Measurements from ENCODE around the gene EFCAB6.

EFCAB6 gene

DNA sequence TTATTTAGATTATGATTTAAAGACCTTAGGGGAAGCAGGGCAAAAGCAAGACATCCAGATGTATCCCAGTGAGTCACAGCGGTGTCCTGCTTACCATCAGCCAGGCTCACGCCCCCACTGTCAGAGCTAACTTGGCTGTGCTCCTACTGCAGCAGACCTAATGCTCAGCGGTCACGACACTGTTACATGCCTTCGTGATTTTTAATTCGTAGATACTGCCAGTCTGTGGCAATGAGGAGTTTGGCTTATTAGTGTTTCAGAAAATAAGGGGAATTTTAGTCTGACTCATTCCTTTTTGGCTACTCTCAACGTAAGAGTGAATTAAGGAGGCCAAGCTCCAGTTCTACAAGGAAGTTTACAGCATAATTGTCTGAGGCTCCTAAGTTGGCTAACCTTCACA is 22.7 kb downstream of the EFCAB6 start:
- no peak overlapping the region for H3K9ac ChIP-seq (ENCODE audit: low read depth, low read length)
- H3K4me2 ChIP-seq (ENCODE audit: low read length) = no peak overlapping the region
- H3K4me1 ChIP-seq (ENCODE audit: control insufficient read depth, insufficient read depth, low read length) = peaks cover 11% of the 10 kb centered on the region
- H3K9me3 ChIP-seq (replicated peaks; ENCODE audit: low read length) = no peaks in the 10 kb centered on the region
- H3K4me3 ChIP-seq (ENCODE audit: low read length) = no peak overlapping the region
- H3K27me3 ChIP-seq (ENCODE audit: control insufficient read depth, insufficient read depth, low read length) = peaks cover 3% of the 10 kb centered on the region
- no peaks in the 10 kb centered on the region for H3K36me3 ChIP-seq (ENCODE audit: insufficient read depth, low read length)

DNA sequence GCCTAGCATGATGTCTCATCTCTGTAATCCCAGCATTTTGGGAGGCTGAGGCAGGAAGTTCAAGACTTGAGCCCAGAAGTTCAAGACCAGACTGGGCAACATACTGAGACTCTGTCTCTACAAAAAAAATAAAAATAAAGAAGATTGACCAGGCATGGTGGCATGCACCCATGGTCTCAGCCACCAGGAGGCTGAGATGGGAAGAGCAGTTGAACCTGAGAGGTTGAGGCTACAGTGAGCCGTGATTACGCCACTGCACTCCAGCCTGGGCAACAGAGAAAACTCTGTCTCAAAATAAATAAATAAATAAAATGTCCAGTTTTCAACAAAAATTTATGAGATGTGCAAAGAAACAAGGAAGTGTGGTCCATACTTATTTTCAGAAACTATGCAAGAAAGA is 28.3 kb downstream of the EFCAB6 start:
- Histone ChIP-seq H3K9ac (ENCODE audit: low read depth, low read length) (no peak overlapping the region), H3K9me3 (replicated peaks; ENCODE audit: low read length) (no peaks in the 10 kb centered on the region), H3K27me3 (ENCODE audit: control insufficient read depth, insufficient read depth, low read length) (no peaks in the 10 kb centered on the region), H3K4me3 (ENCODE audit: low read length) (no peak overlapping the region), H3K36me3 (ENCODE audit: insufficient read depth, low read length) (no peaks in the 10 kb centered on the region), H3K4me1 (ENCODE audit: control insufficient read depth, insufficient read depth, low read length) (no peaks in the 10 kb centered on the region), H3K4me2 (ENCODE audit: low read length) (no peak overlapping the region)

DNA sequence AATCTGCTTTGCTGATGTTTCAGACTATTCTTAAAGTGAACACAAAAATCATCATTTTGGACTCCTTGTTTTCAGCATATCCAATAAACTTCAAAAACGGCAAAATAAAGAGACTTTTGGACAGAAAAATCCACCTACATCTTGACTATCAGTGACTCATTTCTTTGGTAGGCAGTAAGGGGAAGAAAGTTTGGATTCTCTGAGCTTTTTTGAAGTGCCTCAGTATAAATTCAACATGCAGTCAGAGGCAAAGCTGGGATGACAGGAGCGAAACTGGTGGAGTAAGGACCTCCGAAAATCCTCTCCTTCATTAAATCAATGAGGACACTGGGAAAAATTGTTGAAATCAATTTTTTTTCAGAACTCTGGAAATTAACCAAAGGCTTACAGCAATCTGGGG is 29.7 kb downstream of the EFCAB6 start:
- Histone ChIP-seq H3K9ac (ENCODE audit: low read depth, low read length) (no peak overlapping the region), H3K4me2 (ENCODE audit: low read length) (no peak overlapping the region), H3K4me3 (ENCODE audit: low read length) (no peak overlapping the region), H3K36me3 (ENCODE audit: insufficient read depth, low read length) (no peaks in the 10 kb centered on the region), H3K4me1 (ENCODE audit: control insufficient read depth, insufficient read depth, low read length) (no peaks in the 10 kb centered on the region), H3K27me3 (ENCODE audit: control insufficient read depth, insufficient read depth, low read length) (no peaks in the 10 kb centered on the region), H3K9me3 (replicated peaks; ENCODE audit: low read length) (no peaks in the 10 kb centered on the region)

DNA sequence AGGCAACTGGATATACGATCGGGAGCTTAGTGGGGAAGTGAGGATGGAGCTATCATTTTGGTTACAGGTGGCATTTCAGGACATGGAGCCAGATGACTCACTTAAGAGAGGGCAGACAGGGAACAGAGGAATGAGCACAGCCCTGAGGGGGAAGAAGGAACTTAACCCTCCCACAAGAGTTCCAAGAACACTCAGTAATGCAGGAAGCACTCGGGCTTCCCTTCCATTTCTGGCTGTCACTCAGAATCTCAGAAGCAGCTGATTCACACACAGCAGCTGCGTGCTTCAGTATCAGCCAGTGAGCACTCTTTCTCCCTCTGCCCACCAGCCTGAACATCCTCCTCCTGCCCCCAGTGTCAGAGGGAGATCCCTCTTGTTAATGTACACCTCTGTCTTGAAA is 34.8 kb downstream of the EFCAB6 start:
- Histone ChIP-seq H3K4me3 (ENCODE audit: low read length) (peak overlapping the region; percentile 23), H3K36me3 (ENCODE audit: insufficient read depth, low read length) (no peaks in the 10 kb centered on the region), H3K4me2 (ENCODE audit: low read length) (peak overlapping the region; percentile 53), H3K9me3 (replicated peaks; ENCODE audit: low read length) (no peaks in the 10 kb centered on the region), H3K9ac (ENCODE audit: low read depth, low read length) (no peak overlapping the region), H3K4me1 (ENCODE audit: control insufficient read depth, insufficient read depth, low read length) (no peaks in the 10 kb centered on the region), H3K27me3 (ENCODE audit: control insufficient read depth, insufficient read depth, low read length) (no peaks in the 10 kb centered on the region)

DNA sequence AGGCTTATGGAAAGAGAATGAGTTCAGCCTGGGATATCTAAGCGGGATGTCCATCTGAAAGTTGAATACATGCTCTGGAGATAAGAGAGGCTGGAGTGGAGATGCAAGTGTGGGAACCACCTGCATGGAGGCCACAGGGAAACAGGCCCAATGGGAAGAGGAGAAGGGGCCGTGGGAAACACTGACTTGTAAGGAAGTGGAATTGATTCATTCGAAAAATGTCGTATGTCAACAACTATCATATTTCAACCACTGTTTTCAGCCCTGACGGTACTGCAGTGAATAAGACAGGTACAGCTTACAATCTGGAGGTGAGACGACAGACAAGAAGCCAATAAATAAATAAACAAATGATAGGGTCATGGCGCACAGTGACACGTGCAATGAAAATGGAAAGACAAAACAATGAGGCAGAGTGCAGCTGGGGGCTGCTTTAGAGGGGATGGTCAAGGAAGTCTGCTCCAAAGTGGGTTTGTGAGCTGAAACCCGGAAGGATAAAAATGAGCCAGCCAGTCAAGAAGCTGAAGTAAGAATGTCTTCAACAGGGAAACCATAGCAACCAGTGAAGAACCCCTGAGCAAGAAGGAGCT is 35.9 kb downstream of the EFCAB6 start:
- Histone ChIP-seq H3K9ac (ENCODE audit: low read depth, low read length) (no peak overlapping the region), H3K27me3 (ENCODE audit: control insufficient read depth, insufficient read depth, low read length) (no peaks in the 10 kb centered on the region), H3K4me3 (ENCODE audit: low read length) (no peak overlapping the region), H3K4me2 (ENCODE audit: low read length) (no peak overlapping the region), H3K9me3 (replicated peaks; ENCODE audit: low read length) (no peaks in the 10 kb centered on the region), H3K4me1 (ENCODE audit: control insufficient read depth, insufficient read depth, low read length) (no peaks in the 10 kb centered on the region), H3K36me3 (ENCODE audit: insufficient read depth, low read length) (no peaks in the 10 kb centered on the region)

DNA sequence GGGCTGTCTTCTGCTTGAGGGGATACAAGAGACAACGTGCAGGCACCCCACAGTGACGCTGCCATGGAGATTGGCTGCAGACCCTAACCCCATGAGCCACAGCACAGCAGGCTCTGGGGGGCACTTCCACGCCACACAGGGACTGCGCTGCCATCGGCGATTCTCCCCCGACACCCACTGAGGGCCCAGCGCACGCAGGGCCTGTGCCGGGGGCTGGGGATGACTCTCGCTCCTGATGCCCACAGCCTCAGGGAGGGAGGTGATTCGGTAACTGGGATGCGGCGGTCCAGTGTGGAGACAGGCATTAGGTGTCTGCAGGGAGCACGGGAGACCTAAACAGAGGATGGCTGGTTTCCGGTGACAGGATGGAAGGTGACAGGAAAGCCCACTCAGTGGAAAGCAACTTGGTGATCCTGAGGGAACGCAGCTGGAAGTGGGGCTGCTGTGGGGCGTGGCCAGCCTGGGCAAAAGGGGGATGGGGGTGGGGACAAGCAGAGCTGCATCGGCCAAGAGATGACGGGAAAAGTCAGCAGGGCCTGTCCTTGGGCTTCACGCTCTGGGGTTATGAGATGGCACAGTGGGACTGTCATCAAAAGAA is 37.7 kb downstream of the EFCAB6 start:
- no peaks in the 10 kb centered on the region for H3K4me1 ChIP-seq (ENCODE audit: control insufficient read depth, insufficient read depth, low read length)
- no peak overlapping the region for H3K4me3 ChIP-seq (ENCODE audit: low read length)
- H3K9ac ChIP-seq (ENCODE audit: low read depth, low read length) = no peak overlapping the region
- H3K9me3 ChIP-seq (replicated peaks; ENCODE audit: low read length) = no peaks in the 10 kb centered on the region
- H3K27me3 ChIP-seq (ENCODE audit: control insufficient read depth, insufficient read depth, low read length) = no peaks in the 10 kb centered on the region
- H3K4me2 ChIP-seq (ENCODE audit: low read length) = no peak overlapping the region
- H3K36me3 ChIP-seq (ENCODE audit: insufficient read depth, low read length) = no peaks in the 10 kb centered on the region

DNA sequence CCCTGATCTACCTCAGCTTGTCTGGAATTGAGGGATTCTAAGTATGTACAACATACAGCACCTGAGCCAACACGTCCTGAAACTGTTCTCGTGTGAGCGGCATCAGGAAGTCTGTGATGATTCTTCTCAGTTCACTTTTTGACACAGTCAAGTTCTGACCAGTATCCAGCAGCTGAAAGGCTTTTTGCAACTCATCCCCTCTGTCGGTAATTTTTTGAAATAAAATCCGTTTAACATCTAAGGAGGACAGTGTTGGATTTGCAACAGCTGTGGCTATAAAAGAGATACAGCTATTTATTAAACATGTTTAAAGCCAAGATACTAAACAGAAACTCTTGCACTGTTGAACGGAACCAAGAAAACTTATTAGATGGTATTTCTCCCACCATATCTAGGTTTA is 39.3 kb downstream of the EFCAB6 start:
- Histone ChIP-seq H3K9ac (ENCODE audit: low read depth, low read length) (no peak overlapping the region), H3K4me1 (ENCODE audit: control insufficient read depth, insufficient read depth, low read length) (no peaks in the 10 kb centered on the region), H3K36me3 (ENCODE audit: insufficient read depth, low read length) (no peaks in the 10 kb centered on the region), H3K9me3 (replicated peaks; ENCODE audit: low read length) (no peaks in the 10 kb centered on the region), H3K27me3 (ENCODE audit: control insufficient read depth, insufficient read depth, low read length) (no peaks in the 10 kb centered on the region), H3K4me3 (ENCODE audit: low read length) (no peak overlapping the region), H3K4me2 (ENCODE audit: low read length) (no peak overlapping the region)

DNA sequence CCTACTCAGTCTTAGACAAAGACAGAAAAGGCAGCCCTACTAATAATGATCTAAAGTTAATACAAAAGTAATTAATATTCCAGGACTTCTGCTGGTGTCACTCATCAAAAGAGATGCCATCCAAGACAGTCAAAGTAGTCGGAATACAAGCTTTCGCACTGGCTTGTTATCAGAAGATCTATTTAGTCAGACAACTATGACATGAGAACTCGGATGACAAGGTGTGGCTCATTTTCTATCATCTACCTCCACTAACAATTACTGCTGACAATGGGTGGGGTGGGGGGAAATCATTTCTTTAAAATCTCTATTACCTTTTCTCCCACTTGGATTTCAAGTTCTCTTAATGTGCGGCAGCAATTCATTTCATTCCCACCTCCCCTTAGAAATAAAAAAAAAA is 56.7 kb downstream of the EFCAB6 start:
- H3K4me1 ChIP-seq (ENCODE audit: control insufficient read depth, insufficient read depth, low read length) = no peaks in the 10 kb centered on the region
- no peak overlapping the region for H3K4me3 ChIP-seq (ENCODE audit: low read length)
- H3K36me3 ChIP-seq (ENCODE audit: insufficient read depth, low read length) = no peaks in the 10 kb centered on the region
- peaks cover 5% of the 10 kb centered on the region for H3K27me3 ChIP-seq (ENCODE audit: control insufficient read depth, insufficient read depth, low read length)
- H3K9me3 ChIP-seq (replicated peaks; ENCODE audit: low read length) = no peaks in the 10 kb centered on the region
- no peak overlapping the region for H3K9ac ChIP-seq (ENCODE audit: low read depth, low read length)
- no peak overlapping the region for H3K4me2 ChIP-seq (ENCODE audit: low read length)

DNA sequence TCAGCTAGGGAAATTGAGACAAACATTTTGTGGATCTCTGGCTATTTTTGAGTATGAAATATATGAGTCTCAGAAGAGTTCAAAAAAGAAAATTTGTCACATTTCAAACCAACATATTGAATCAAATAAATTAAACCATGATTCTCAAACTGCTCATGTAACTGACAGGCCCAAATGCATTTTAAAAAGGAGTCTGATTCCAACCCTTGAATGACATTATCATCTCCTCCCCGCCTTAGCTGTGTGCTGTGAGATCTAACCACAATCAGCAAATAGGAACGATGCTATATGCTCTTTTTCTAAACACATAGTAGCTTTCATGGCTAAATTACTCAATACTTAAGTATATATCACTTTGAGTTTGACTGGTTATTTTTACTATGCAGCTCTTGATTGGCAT is 57.1 kb downstream of the EFCAB6 start:
- Histone ChIP-seq H3K9ac (ENCODE audit: low read depth, low read length) (no peak overlapping the region), H3K27me3 (ENCODE audit: control insufficient read depth, insufficient read depth, low read length) (peaks cover 7% of the 10 kb centered on the region), H3K4me2 (ENCODE audit: low read length) (no peak overlapping the region), H3K9me3 (replicated peaks; ENCODE audit: low read length) (no peaks in the 10 kb centered on the region), H3K36me3 (ENCODE audit: insufficient read depth, low read length) (no peaks in the 10 kb centered on the region), H3K4me1 (ENCODE audit: control insufficient read depth, insufficient read depth, low read length) (no peaks in the 10 kb centered on the region), H3K4me3 (ENCODE audit: low read length) (no peak overlapping the region)

DNA sequence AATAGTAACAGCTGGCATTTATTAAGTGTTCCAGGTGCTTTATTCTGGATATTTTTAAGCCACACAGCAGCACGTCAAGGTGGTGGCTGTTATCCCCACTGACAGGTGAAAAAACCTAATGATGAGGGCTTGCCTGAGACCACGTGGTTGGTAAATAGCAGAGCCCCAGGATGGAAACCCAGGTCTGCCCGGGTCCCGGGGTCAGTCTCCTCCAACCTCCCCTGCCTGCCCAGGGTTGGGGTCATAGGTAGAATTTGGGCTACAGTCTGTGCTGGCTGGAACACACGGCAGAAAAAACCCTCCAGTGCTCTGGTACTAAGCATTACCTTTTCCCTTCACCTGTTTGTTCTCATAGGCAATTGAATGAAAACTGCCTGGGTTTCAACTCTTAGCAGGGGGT is 57.9 kb downstream of the EFCAB6 start:
- Histone ChIP-seq H3K4me1 (ENCODE audit: control insufficient read depth, insufficient read depth, low read length) (no peaks in the 10 kb centered on the region), H3K9ac (ENCODE audit: low read depth, low read length) (no peak overlapping the region), H3K36me3 (ENCODE audit: insufficient read depth, low read length) (no peaks in the 10 kb centered on the region), H3K4me3 (ENCODE audit: low read length) (no peak overlapping the region), H3K9me3 (replicated peaks; ENCODE audit: low read length) (no peaks in the 10 kb centered on the region), H3K4me2 (ENCODE audit: low read length) (no peak overlapping the region), H3K27me3 (ENCODE audit: control insufficient read depth, insufficient read depth, low read length) (peaks cover 7% of the 10 kb centered on the region)

DNA sequence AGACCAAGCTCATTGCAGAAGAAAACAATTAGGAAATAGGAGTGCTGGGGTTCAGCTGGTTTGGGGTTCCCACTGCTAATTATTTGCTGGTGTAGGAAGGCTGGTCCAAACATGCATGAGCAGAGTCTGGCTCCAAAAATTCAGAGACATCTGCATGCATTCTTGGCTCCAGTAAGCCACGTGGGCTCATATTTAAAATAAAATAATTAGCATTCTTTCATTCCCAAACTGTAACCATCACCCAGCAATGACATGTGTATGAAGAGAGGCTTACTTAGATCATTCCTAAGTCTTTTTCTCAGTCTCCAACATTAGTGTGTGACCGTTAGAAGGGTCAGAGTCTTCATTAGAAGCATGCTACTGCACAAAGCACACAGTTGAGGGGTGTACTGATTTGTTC is 58.4 kb downstream of the EFCAB6 start:
- no peaks in the 10 kb centered on the region for H3K36me3 ChIP-seq (ENCODE audit: insufficient read depth, low read length)
- no peaks in the 10 kb centered on the region for H3K4me1 ChIP-seq (ENCODE audit: control insufficient read depth, insufficient read depth, low read length)
- peaks cover 11% of the 10 kb centered on the region for H3K27me3 ChIP-seq (ENCODE audit: control insufficient read depth, insufficient read depth, low read length)
- no peak overlapping the region for H3K9ac ChIP-seq (ENCODE audit: low read depth, low read length)
- no peak overlapping the region for H3K4me2 ChIP-seq (ENCODE audit: low read length)
- H3K9me3 ChIP-seq (replicated peaks; ENCODE audit: low read length) = no peaks in the 10 kb centered on the region
- no peak overlapping the region for H3K4me3 ChIP-seq (ENCODE audit: low read length)

DNA sequence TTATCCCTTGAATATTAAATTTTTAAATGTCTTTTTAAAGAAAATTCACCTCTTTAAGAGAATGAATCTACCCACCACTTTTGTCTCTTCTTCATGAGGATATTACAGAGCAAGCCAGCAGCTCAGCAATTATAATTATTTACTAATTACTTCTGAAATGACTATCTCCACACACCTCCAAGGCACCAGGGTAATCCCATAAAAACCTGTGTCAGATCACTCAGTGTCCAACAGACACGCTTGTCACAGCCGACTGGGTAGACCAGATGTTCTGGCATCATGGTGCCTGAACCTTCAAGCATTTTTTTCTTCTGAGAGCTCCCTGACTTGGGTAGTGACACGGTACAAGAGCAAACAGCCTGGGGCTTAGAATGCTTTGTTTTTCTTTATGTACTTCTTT is 61.4 kb downstream of the EFCAB6 start:
- H3K4me1 ChIP-seq (ENCODE audit: control insufficient read depth, insufficient read depth, low read length) = no peaks in the 10 kb centered on the region
- peaks cover 18% of the 10 kb centered on the region for H3K27me3 ChIP-seq (ENCODE audit: control insufficient read depth, insufficient read depth, low read length)
- H3K36me3 ChIP-seq (ENCODE audit: insufficient read depth, low read length) = no peaks in the 10 kb centered on the region
- no peak overlapping the region for H3K4me3 ChIP-seq (ENCODE audit: low read length)
- H3K9me3 ChIP-seq (replicated peaks; ENCODE audit: low read length) = no peaks in the 10 kb centered on the region
- H3K9ac ChIP-seq (ENCODE audit: low read depth, low read length) = no peak overlapping the region
- H3K4me2 ChIP-seq (ENCODE audit: low read length) = no peak overlapping the region

All from skeletal muscle satellite cell (primary cell).